Central memory CD8-positive, alpha-beta T cell (primary cell): Measurements from ENCODE around the gene DNAJC16.

Experiments used
- ATAC-seq: fragments of 150-1000 bp; cut with Tn5 transposase; replicated peaks from 2 replicates; pipeline ENCODE4 v1.10.0; 2022; ENCODE audit warnings: mild to moderate bottlenecking, moderate FRiP score, moderate number of reproducible peaks; ENCODE audit not compliant: poor library complexity, severe bottlenecking; ENCODE audit errors: extremely low read depth
- DNase-seq, 2 donors: peaks; one replicate each; pipeline ENCODE4 v3.0.0; 2021; ENCODE audit warnings: low spot score in 2 of 2
- H3K27ac Mint-ChIP-seq: one replicate; pipeline ENCODE4 v1.8.0; 2022; ENCODE audit warnings: low read depth, mild to moderate bottlenecking, moderate library complexity, mixed read lengths
- H3K27me3 Mint-ChIP-seq: one replicate; pipeline ENCODE4 v1.8.0; 2022; ENCODE audit warnings: mixed read lengths
- H3K36me3 Mint-ChIP-seq: one replicate; pipeline ENCODE4 v1.8.0; 2022; ENCODE audit warnings: mild to moderate bottlenecking, moderate library complexity, mixed read lengths; ENCODE audit not compliant: insufficient read depth
- H3K4me1 Mint-ChIP-seq: one replicate; pipeline ENCODE4 v1.8.0; 2022; ENCODE audit warnings: mixed read lengths
- H3K4me3 Mint-ChIP-seq: one replicate; pipeline ENCODE4 v1.8.0; 2022; ENCODE audit warnings: mild to moderate bottlenecking, moderate library complexity, mixed read lengths
- H3K9me3 Mint-ChIP-seq: one replicate; pipeline ENCODE4 v1.8.0; 2022; ENCODE audit warnings: mixed read lengths

Gene DNAJC16

GRCh38 chr1:15616373-15617172 lies 89.9 kb downstream of the DNAJC16 start:
- H3K27me3 Mint-ChIP-seq = no peaks in the 10 kb centered on the region
- ATAC-seq (peak; percentile 37), DNase-seq (no peak)
- peaks cover 18% of the 10 kb centered on the region for H3K36me3 Mint-ChIP-seq
- peak overlapping the region; percentile 89 for H3K4me3 Mint-ChIP-seq
- no peaks in the 10 kb centered on the region for H3K9me3 Mint-ChIP-seq
- peak overlapping the region; percentile 88 for H3K27ac Mint-ChIP-seq
- peaks cover 34% of the 10 kb centered on the region for H3K4me1 Mint-ChIP-seq

- peak within 1 kb of the TSS; percentile 88 for H3K27ac Mint-ChIP-seq
- no peaks in the 10 kb centered on the region for H3K9me3 Mint-ChIP-seq
- H3K4me1 Mint-ChIP-seq = peaks cover 40% of the 10 kb centered on the region
- H3K36me3 Mint-ChIP-seq = peaks cover 20% of the 10 kb centered on the region
- DNase-seq (peak; percentile 79 to 89), ATAC-seq (peak; percentile 90)
- H3K27me3 Mint-ChIP-seq = no peaks in the 10 kb centered on the region
- H3K4me3 Mint-ChIP-seq = peak within 1 kb of the TSS; percentile 89
Measured at GRCh38 chr1:15617173-15618076, 90.8 kb downstream of the DNAJC16 start, which contains the start of gene DDI2. Gene DDI2 (plus strand): TSS chr1:15617458. CDS start chr1:15617671, 213 bp downstream.

- ATAC-seq (no peak), DNase-seq (no peak)
- Mint-ChIP-seq H3K4me3 (peak overlapping the region; percentile 89), H3K4me1 (peaks cover 48% of the 10 kb centered on the region), H3K36me3 (peaks cover 20% of the 10 kb centered on the region), H3K9me3 (no peaks in the 10 kb centered on the region), H3K27me3 (no peaks in the 10 kb centered on the region), H3K27ac (peak overlapping the region; percentile 88)
Measured at GRCh38 chr1:15618077-15618654, 91.5 kb downstream of the DNAJC16 start.

- Mint-ChIP-seq H3K4me3 (peak overlapping the region; percentile 89), H3K27ac (peak overlapping the region; percentile 89), H3K4me1 (peaks cover 48% of the 10 kb centered on the region), H3K36me3 (peaks cover 20% of the 10 kb centered on the region), H3K9me3 (no peaks in the 10 kb centered on the region), H3K27me3 (no peaks in the 10 kb centered on the region)
- ATAC-seq (no peak), DNase-seq (no peak)
Measured at GRCh38 chr1:15618655-15619525, 92.2 kb downstream of the DNAJC16 start.

- H3K4me3 Mint-ChIP-seq = peak overlapping the region; percentile 37
- H3K27me3 Mint-ChIP-seq = no peaks in the 10 kb centered on the region
- peaks cover 54% of the 10 kb centered on the region for H3K4me1 Mint-ChIP-seq
- ATAC-seq = peak; percentile 29
- H3K36me3 Mint-ChIP-seq = peaks cover 20% of the 10 kb centered on the region
- H3K27ac Mint-ChIP-seq = peak overlapping the region; percentile 89
- no peaks in the 10 kb centered on the region for H3K9me3 Mint-ChIP-seq
- peak in 1 of 2 donors; percentile 13 for DNase-seq
Measured at GRCh38 chr1:15620155-15620545, 93.5 kb downstream of the DNAJC16 start.

- Mint-ChIP-seq H3K4me1 (peaks cover 61% of the 10 kb centered on the region), H3K27ac (peak overlapping the region; percentile 89), H3K27me3 (no peaks in the 10 kb centered on the region), H3K4me3 (no peak overlapping the region), H3K36me3 (peaks cover 21% of the 10 kb centered on the region), H3K9me3 (no peaks in the 10 kb centered on the region)
- ATAC-seq (no peak), DNase-seq (no peak)
Measured at GRCh38 chr1:15620902-15621682, 94.4 kb downstream of the DNAJC16 start.

- Mint-ChIP-seq H3K27ac (peak overlapping the region; percentile 79), H3K9me3 (no peaks in the 10 kb centered on the region), H3K4me3 (no peak overlapping the region), H3K36me3 (peaks cover 25% of the 10 kb centered on the region), H3K27me3 (no peaks in the 10 kb centered on the region), H3K4me1 (peaks cover 61% of the 10 kb centered on the region)
- no peak for ATAC-seq
- no peak for DNase-seq
Measured at GRCh38 chr1:15621975-15622374, 95.3 kb downstream of the DNAJC16 start.

- no peak for DNase-seq
- no peaks in the 10 kb centered on the region for H3K27me3 Mint-ChIP-seq
- no peak overlapping the region for H3K4me3 Mint-ChIP-seq
- peaks cover 26% of the 10 kb centered on the region for H3K36me3 Mint-ChIP-seq
- H3K9me3 Mint-ChIP-seq = no peaks in the 10 kb centered on the region
- peaks cover 60% of the 10 kb centered on the region for H3K4me1 Mint-ChIP-seq
- H3K27ac Mint-ChIP-seq = peak overlapping the region; percentile 79
- ATAC-seq = no peak
Measured at GRCh38 chr1:15622712-15623373, 96.2 kb downstream of the DNAJC16 start.

- H3K27me3 Mint-ChIP-seq = no peaks in the 10 kb centered on the region
- no peak overlapping the region for H3K27ac Mint-ChIP-seq
- ATAC-seq (no peak), DNase-seq (no peak)
- peaks cover 54% of the 10 kb centered on the region for H3K4me1 Mint-ChIP-seq
- no peak overlapping the region for H3K4me3 Mint-ChIP-seq
- H3K36me3 Mint-ChIP-seq = peaks cover 20% of the 10 kb centered on the region
- H3K9me3 Mint-ChIP-seq = no peaks in the 10 kb centered on the region
Measured at GRCh38 chr1:15623435-15623834, 96.8 kb downstream of the DNAJC16 start.

GRCh38 chr1:15624133-15624714 lies 97.6 kb downstream of the DNAJC16 start:
- H3K4me1 Mint-ChIP-seq = peaks cover 49% of the 10 kb centered on the region
- no peaks in the 10 kb centered on the region for H3K9me3 Mint-ChIP-seq
- DNase-seq (no peak), ATAC-seq (no peak)
- no peaks in the 10 kb centered on the region for H3K27me3 Mint-ChIP-seq
- H3K36me3 Mint-ChIP-seq = peaks cover 20% of the 10 kb centered on the region
- H3K27ac Mint-ChIP-seq = peak overlapping the region; percentile 7
- H3K4me3 Mint-ChIP-seq = no peak overlapping the region
